ENCODE data around the gene ACOT12. TPM values are rescaled to one million over a fixed set of nuclear protein-coding genes. Genes with fewer than 3 reads are reported as not detected.
"Not testable (repeated sequence)": the region's sequence is repeated elsewhere in the genome, so short reads cannot be mapped to it uniquely, and the experiment has no call there.

ACOT12 gene
- total and polyA plus RNA-seq, 2 donors (not counting 3 experiments of a cell fraction or from before 2014, with no cell fraction given), result not detected

DNA sequence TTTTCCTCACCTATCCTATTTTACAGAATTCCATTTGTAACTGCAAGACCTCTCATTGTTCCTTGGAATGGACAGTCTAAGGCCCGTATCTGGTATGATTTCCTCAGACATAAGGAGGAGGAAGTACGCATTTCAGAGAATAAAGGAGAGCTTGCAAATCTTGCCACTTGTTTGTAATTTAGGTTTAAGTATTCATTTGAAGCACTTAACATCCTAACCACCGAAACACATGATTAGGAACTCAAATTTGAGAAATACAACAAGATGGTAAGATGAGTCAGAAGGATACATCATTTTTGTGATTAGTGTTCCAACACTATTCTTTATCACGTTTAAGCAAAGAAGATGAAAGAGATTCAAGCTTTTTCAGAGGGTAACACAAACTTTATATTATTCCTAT, 96.4 kb downstream of the ACOT12 start:
- CTCF ChIA-PET, result no interaction called here
- dilution Hi-C loops (cut with MboI; ENCODE audit: extremely low pct_ligation_motif_present, low sequenced_read_pairs), result no loop called here

DNA sequence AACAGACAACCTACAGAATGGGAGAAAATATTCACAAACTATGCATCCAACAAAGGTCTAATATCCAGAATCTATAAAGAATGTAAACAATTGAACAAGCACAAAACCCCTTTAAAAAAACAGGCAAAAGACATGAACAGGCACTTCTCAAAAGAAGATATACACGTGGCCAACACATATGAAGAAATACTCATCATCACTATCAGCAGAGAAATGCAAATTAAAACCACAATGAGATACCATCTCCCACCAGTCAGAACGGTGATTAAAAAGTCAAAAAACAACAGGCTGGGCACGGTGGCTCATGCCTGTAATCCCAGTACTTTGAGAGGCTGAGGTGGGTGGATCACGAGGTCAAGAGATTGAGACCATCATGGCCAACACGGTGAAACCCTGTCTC, 99.9 kb downstream of the ACOT12 start:
- CTCF ChIA-PET; POLR2A ChIA-PET; H3K9me3 ChIP-seq (replicated peaks; ENCODE audit: control insufficient read depth, insufficient read depth, low read length); intact Hi-C loops (cut with micrococcal nuclease); H4K20me1 ChIP-seq (replicated peaks; ENCODE audit: control insufficient read depth, extremely low read depth, insufficient read depth, low read length); H3K4me1 ChIP-seq (ENCODE audit: control insufficient read depth, extremely low read depth, insufficient read depth, low read length); H3K36me3 ChIP-seq (ENCODE audit: control insufficient read depth in 2 of 2, extremely low read depth in 1 of 2, insufficient read depth in 2 of 2, low read length in 2 of 2); H3K27ac ChIP-seq (ENCODE audit: insufficient read depth, low read depth, low read length); BruUV-seq (replicated peaks); H3K4me3 ChIP-seq (replicated peaks in 1 of 3; ENCODE audit: insufficient read depth in 1 of 3, low read depth in 1 of 3, low read length in 3 of 3); dilution Hi-C loops (cut with MboI; ENCODE audit: extremely low pct_ligation_motif_present, low sequenced_read_pairs); H3K27me3 ChIP-seq (ENCODE audit: control insufficient read depth in 2 of 2, insufficient read depth in 2 of 2, low read length in 2 of 2); DNase-seq (ENCODE audit: low read depth, low spot score); H3K9ac ChIP-seq (replicated peaks; ENCODE audit: extremely low read depth, insufficient read depth, low read length); H2AFZ ChIP-seq (ENCODE audit: low read depth, low read length); H3K4me2 ChIP-seq (ENCODE audit: insufficient read depth, low read length); H3K9me1 ChIP-seq (replicated peaks; ENCODE audit: control insufficient read depth, extremely low read depth, insufficient read depth, low read length); FAIRE-seq: not testable (repeated sequence)
- peaks cover 12% of the 10 kb centered on the region for H3K79me2 ChIP-seq (ENCODE audit: control insufficient read depth, insufficient read depth, low read length)

More for the DNA sequence above, 96.4 kb downstream of the ACOT12 start:
- H3K4me1 ChIP-seq (ENCODE audit: control insufficient read depth, extremely low read depth, insufficient read depth, low read length), result peaks cover 16% of the 10 kb centered on the region
- POLR2A ChIA-PET, result no interaction called here
- H3K36me3 ChIP-seq (ENCODE audit: control insufficient read depth in 2 of 2, extremely low read depth in 1 of 2, insufficient read depth in 2 of 2, low read length in 2 of 2), result no peaks in the 10 kb centered on the region
- FAIRE-seq (no peak), DNase-seq (ENCODE audit: low read depth, low spot score) (no peak)
- no peaks in the 10 kb centered on the region for H3K27me3 ChIP-seq (ENCODE audit: control insufficient read depth in 2 of 2, insufficient read depth in 2 of 2, low read length in 2 of 2)
- H3K4me3 ChIP-seq (replicated peaks in 1 of 3; ENCODE audit: insufficient read depth in 1 of 3, low read depth in 1 of 3, low read length in 3 of 3), result no peak overlapping the region
- no peaks in the 10 kb centered on the region for H3K9me1 ChIP-seq (replicated peaks; ENCODE audit: control insufficient read depth, extremely low read depth, insufficient read depth, low read length)
- no TSS peak for BruUV-seq (replicated peaks)
- H3K9me3 ChIP-seq (replicated peaks; ENCODE audit: control insufficient read depth, insufficient read depth, low read length), result no peaks in the 10 kb centered on the region
- H4K20me1 ChIP-seq (replicated peaks; ENCODE audit: control insufficient read depth, extremely low read depth, insufficient read depth, low read length), result no peaks in the 10 kb centered on the region
- no peak overlapping the region for H3K27ac ChIP-seq (ENCODE audit: insufficient read depth, low read depth, low read length)
- H3K79me2 ChIP-seq (ENCODE audit: control insufficient read depth, insufficient read depth, low read length), result peaks cover 7% of the 10 kb centered on the region
- H2AFZ ChIP-seq (ENCODE audit: low read depth, low read length), result no peak overlapping the region
- intact Hi-C loops (cut with micrococcal nuclease), result no loop called here
- H3K9ac ChIP-seq (replicated peaks; ENCODE audit: extremely low read depth, insufficient read depth, low read length), result no peak overlapping the region
- TF ChIP-seq GATA2 (IDR thresholded peaks at IDR 0.05; ENCODE audit: insufficient read depth, insufficient read length, low read depth, low read length) (no peak), POLR2AphosphoS5 (IDR thresholded peaks at IDR 0.05; ENCODE audit: insufficient read depth, low read depth, low read length) (no peak), EZH2 (IDR thresholded peaks at IDR 0.05; ENCODE audit: borderline replicate concordance, low read depth, low read length, severe bottlenecking) (no peak), MYC (IDR thresholded peaks at IDR 0.05; ENCODE audit: low read depth, low read length) (no peak), FOS (IDR thresholded peaks at IDR 0.05; ENCODE audit: borderline replicate concordance, insufficient read depth, low read length) (no peak), JUN (IDR thresholded peaks at IDR 0.05; ENCODE audit: borderline replicate concordance, insufficient read depth, insufficient read length, low read depth) (no peak), POLR2A (IDR thresholded peaks at IDR 0.05; ENCODE audit: low read depth, low read length) (no peak)
- TF ChIP-seq, protein P1, sequence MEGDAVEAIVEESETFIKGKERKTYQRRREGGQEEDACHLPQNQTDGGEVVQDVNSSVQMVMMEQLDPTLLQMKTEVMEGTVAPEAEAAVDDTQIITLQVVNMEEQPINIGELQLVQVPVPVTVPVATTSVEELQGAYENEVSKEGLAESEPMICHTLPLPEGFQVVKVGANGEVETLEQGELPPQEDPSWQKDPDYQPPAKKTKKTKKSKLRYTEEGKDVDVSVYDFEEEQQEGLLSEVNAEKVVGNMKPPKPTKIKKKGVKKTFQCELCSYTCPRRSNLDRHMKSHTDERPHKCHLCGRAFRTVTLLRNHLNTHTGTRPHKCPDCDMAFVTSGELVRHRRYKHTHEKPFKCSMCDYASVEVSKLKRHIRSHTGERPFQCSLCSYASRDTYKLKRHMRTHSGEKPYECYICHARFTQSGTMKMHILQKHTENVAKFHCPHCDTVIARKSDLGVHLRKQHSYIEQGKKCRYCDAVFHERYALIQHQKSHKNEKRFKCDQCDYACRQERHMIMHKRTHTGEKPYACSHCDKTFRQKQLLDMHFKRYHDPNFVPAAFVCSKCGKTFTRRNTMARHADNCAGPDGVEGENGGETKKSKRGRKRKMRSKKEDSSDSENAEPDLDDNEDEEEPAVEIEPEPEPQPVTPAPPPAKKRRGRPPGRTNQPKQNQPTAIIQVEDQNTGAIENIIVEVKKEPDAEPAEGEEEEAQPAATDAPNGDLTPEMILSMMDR (IDR thresholded peaks at IDR 0.05; ENCODE audit: extremely low read depth in 1 of 2, insufficient read depth in 1 of 2, low read depth in 1 of 2, low read length in 2 of 2), result no peak
- TF ChIP-seq, protein P2, sequence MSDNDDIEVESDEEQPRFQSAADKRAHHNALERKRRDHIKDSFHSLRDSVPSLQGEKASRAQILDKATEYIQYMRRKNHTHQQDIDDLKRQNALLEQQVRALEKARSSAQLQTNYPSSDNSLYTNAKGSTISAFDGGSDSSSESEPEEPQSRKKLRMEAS (IDR thresholded peaks at IDR 0.05; ENCODE audit: insufficient read depth, insufficient read length), result no peak
- no peak overlapping the region for H3K4me2 ChIP-seq (ENCODE audit: insufficient read depth, low read length)
